Heart right ventricle (tissue), 16 donors: ENCODE results near the gene SLC18A2. TPM values are rescaled to one million over a fixed set of nuclear protein-coding genes. Genes with fewer than 3 reads are reported as not detected.

ENCODE experiments used
- ATAC-seq, 8 donors: fragments of 200-7000 bp; cut with Tn5 transposase; one replicate each; pipeline ENCODE4 v1.9.1; 2020; ENCODE audit warnings: mild to moderate bottlenecking in 8 of 8, moderate library complexity in 8 of 8, moderate number of reproducible peaks in 1 of 8
- DNase-seq, 2 donors: peaks; one replicate each; pipeline ENCODE4 v3.0.0-alpha.2; 2020
- H3K27ac ChIP-seq, 10 donors: fragments of 200-600 bp; sonication (generic) in 2 of 10; one replicate each; pipeline versions ENCODE4 v1.5.0 to v1.8.0; 2020 to 2022; ENCODE audit warnings: mild to moderate bottlenecking in 3 of 10
- H3K27me3 ChIP-seq, 7 donors: fragments of 200-600 bp; one replicate each; pipeline ENCODE4 v1.8.0; 2021 to 2022; ENCODE audit warnings: mild to moderate bottlenecking in 2 of 7
- H3K36me3 ChIP-seq, 9 donors: fragments of 200-600 bp; sonication (generic) in 1 of 9; one replicate each; pipeline versions ENCODE4 v1.5.0 to v1.8.0; 2020 to 2022; ENCODE audit warnings: mild to moderate bottlenecking in 2 of 9
- H3K4me1 ChIP-seq, 9 donors: fragments of 200-600 bp; sonication (generic) in 1 of 9; one replicate each; pipeline versions ENCODE4 v1.5.0 to v1.8.0; 2020 to 2022; ENCODE audit warnings: mild to moderate bottlenecking in 4 of 9
- H3K4me3 ChIP-seq, 10 donors: fragments of 200-600 bp; sonication (generic) in 2 of 10; one replicate each; pipeline versions ENCODE4 v1.5.0 to v1.8.0; 2020 to 2022; ENCODE audit warnings: mild to moderate bottlenecking in 7 of 10, moderate library complexity in 2 of 10
- H3K9me3 ChIP-seq, 11 donors: fragments of 200-600 bp in 10 of 11; sonication (generic) in 2 of 11; one replicate each; pipeline versions ENCODE4 v1.5.0 to v1.8.0; 2013 to 2022; ENCODE audit warnings: mild to moderate bottlenecking in 2 of 11, control low read depth in 1 of 11, moderate library complexity in 1 of 11
- WGBS, 2 donors: extraction: QIAGEN DNeasy Blood & Tissue Kit; methylation state at CpG; one replicate each; pipeline ENCODE4 v1.1.7; 2013; ENCODE audit warnings: inconsistent platforms in 1 of 2; 5-methylcytosine and 5-hydroxymethylcytosine counted together
- intact Hi-C, 10 donors: fragments of 100-400 bp; cut with DNase I; formaldehyde crosslinking; loops; one replicate each; pipeline versions ENCODE4 v1.11.1 to v1.14.2; 2022
- polyA plus RNA-seq, 2 donors: library from polyadenylated mRNA; stranded (reverse); fragments of 200-250 nt; gene quantifications; one replicate each; pipeline ENCODE4 v1.2.3, GENCODE V29; 2013
- total RNA-seq, 10 donors: library from RNA; stranded (reverse); fragmentation: NEBNext Ultra II Directional in 3 of 10; extraction: Animal tissue kit (Norgen Biotek cat#: 25700) in 3 of 10; gene quantifications; one replicate each; pipeline versions ENCODE4 v1.2.1 to v1.2.4, GENCODE V29; 2021 to 2023
- TF ChIP-seq, protein P1 (sequence below), 9 donors: fragments of 200-600 bp; sonication (generic) in 2 of 9; IDR thresholded peaks; one replicate each; pipeline versions ENCODE4 v1.5.0 to v1.8.0; 2021 to 2022; ENCODE audit warnings: antibody characterized with exemption in 9 of 9, mild to moderate bottlenecking in 5 of 9, moderate library complexity in 1 of 9
- donor health status: Arrhythmogenic right ventricular cardiomyopathy.
- donor health status: ischemic (EF 13 %, LVEDD 7.1; RV severe dilation, severe dysfunction).
- donor health status: healthy with polysubstance abuse.
- donor health status: DM: no; HTN: yes; CAD: no.
- donor health status: DM: no; HTN: no; CAD: no.
- donor health status: ischemic (EF 25% LVEDD 6.9; RV normal size, moderate dysfunction).
- donor health status: ischemic (EF 25% LVEDD 5.7; RV mildly dilated, moderate dysfunction).
- donor health status: healthy.
- donor health status: DM: yes; HTN: yes; CAD: no.
- donor health status: Ischemic cardiomyopathy.
- donor health status: ischemic (EF 35%, LVEDD 5.7; RV mildly dilated, moderate dysfunction).
- donor health status: nonischemic (EF 11% LVEDD 7.7; RV severe dilation, severe dysfunction).
- donor health status: DM: yes; HTN: yes; CAD: no.
- donor health status: PGD.
- donor health status: ischemic (EF 29% LVEDD 5.4; RV normal size, mild dysfunction).
- donor health status: nonischemic (EF 23%, LVEDD 6.1; RV moderate dilation, normal function).

Gene SLC18A2
- total and polyA plus RNA-seq, 12 donors, result 0.07 to 0.47 (median 0.18) TPM; not detected in 1

- H3K4me1 ChIP-seq, result peaks cover 0 to 10% (median 3%) of the 10 kb centered on the region in 9 donors
- WGBS, 2 donors, result 74 to 86% methylated on average over 8 of the region's 8 CpGs
- no peak overlapping the region for H3K4me3 ChIP-seq
- no peak for DNase-seq
- H3K27me3 ChIP-seq, result peaks cover 9 to 91% (median 72%) of the 10 kb centered on the region in 7 donors
- ATAC-seq, result no peak
- no peak overlapping the region for H3K27ac ChIP-seq
- no peaks in the 10 kb centered on the region for H3K36me3 ChIP-seq
- intact Hi-C loops, result no loop called here
- H3K9me3 ChIP-seq, result peaks cover 0 to 4% (median 0%) of the 10 kb centered on the region in 11 donors
- TF ChIP-seq, protein P1, sequence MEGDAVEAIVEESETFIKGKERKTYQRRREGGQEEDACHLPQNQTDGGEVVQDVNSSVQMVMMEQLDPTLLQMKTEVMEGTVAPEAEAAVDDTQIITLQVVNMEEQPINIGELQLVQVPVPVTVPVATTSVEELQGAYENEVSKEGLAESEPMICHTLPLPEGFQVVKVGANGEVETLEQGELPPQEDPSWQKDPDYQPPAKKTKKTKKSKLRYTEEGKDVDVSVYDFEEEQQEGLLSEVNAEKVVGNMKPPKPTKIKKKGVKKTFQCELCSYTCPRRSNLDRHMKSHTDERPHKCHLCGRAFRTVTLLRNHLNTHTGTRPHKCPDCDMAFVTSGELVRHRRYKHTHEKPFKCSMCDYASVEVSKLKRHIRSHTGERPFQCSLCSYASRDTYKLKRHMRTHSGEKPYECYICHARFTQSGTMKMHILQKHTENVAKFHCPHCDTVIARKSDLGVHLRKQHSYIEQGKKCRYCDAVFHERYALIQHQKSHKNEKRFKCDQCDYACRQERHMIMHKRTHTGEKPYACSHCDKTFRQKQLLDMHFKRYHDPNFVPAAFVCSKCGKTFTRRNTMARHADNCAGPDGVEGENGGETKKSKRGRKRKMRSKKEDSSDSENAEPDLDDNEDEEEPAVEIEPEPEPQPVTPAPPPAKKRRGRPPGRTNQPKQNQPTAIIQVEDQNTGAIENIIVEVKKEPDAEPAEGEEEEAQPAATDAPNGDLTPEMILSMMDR (IDR thresholded peaks at IDR 0.05), result no peak
Observed at GRCh38 chr10:117239051-117239450, 1.9 kb upstream of the SLC18A2 start.

DNA sequence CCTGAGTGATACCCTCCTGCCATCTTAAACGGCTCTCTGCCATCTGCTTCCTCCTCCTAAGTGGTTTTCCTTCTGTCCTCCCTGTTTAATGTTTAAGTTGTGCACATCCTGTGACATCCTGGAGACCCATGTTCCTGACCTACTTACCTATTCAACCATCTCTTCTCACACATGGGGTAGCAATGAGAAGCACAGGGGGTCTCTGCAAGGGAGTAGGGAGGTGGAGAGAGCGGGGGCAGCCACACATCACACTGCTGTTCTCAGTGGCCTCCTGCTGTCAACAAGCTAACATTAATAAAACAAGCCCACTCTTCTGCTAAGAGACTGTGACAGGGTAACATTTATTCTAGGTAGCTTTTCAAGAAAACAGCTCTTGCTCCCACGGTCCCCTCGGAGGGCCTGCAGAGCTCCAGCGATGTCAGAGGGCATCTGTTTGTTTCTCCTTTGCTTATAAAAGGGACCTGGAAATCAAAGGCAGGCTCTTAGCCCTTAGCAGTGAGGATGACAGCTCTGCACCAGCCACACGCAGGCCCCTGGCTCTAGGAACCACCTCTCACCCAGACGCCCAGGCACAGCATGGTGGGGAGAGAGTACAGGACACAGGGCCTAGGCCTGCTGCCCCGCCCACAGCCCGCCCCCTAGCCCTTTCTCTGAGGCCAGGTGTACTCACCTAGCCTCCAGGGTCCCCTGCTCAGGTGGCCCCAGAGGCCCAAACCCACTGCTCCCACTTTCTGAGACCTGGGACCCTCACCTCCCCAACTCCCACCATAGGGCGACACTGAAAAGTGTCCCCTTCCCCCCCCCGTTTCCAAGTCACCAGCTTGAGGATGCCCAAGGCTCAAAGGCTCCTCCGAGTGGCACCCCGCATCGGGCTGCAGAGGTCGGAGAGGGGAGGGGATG, 943 bp upstream of the SLC18A2 start:
- WGBS, 2 donors, result 28 to 31% methylated on average over 15 of the region's 15 CpGs
- H3K4me1 ChIP-seq, result peaks cover 0 to 10% (median 3%) of the 10 kb centered on the region in 9 donors
- peaks cover 9 to 96% (median 73%) of the 10 kb centered on the region in 7 donors for H3K27me3 ChIP-seq
- no peak overlapping the region for H3K27ac ChIP-seq
- intact Hi-C loops, result no loop called here
- TF ChIP-seq, protein P1 (IDR thresholded peaks at IDR 0.05), result no peak
- no peak overlapping the region for H3K4me3 ChIP-seq
- peaks cover 0 to 4% (median 0%) of the 10 kb centered on the region in 11 donors for H3K9me3 ChIP-seq
- DNase-seq (no peak), ATAC-seq (no peak)
- H3K36me3 ChIP-seq, result no peaks in the 10 kb centered on the region

- Histone ChIP-seq H3K36me3 (no peaks in the 10 kb centered on the region), H3K27ac (no peak overlapping the region), H3K4me3 (peak overlapping the region in 4 of 10 donors; percentile 14 to 37 (median 22)), H3K9me3 (peaks cover 0 to 4% (median 0%) of the 10 kb centered on the region in 11 donors), H3K4me1 (peaks cover 0 to 10% (median 3%) of the 10 kb centered on the region in 9 donors), H3K27me3 (peaks cover 9 to 90% (median 79%) of the 10 kb centered on the region in 7 donors)
- intact Hi-C loops, result no loop called here
- WGBS, 2 donors, result 5 to 6% methylated on average over 49 to 56 of the region's 56 CpGs
- DNase-seq, result no peak
- TF ChIP-seq, protein P1 (IDR thresholded peaks at IDR 0.05), result no peak
- no peak for ATAC-seq
Observed at GRCh38 chr10:117241541-117242462, 888 bp downstream of the SLC18A2 start.

DNA sequence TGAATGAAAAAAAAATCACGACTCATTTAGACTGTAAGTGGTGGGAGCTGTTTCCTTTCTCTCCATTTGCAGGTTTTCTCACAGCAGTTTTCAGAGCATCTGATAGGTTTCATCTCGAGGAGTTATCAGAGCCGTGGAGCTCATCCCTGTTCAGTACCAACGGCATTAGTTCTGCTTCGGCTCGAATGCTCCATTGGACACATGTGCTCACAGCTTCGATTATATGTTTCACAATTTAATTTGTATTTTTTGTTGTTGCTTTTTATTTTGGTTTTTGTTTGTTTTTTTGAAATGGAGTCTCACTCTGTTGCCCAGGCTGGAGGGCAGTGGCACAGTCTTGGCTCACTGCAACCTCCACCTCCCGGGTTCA, 1.5 kb downstream of the SLC18A2 start:
- Histone ChIP-seq H3K27ac (no peak overlapping the region), H3K9me3 (peaks cover 0 to 3% (median 0%) of the 10 kb centered on the region in 11 donors), H3K36me3 (no peaks in the 10 kb centered on the region), H3K27me3 (peaks cover 9 to 85% (median 79%) of the 10 kb centered on the region in 7 donors), H3K4me3 (no peak overlapping the region), H3K4me1 (peaks cover 0 to 10% (median 3%) of the 10 kb centered on the region in 9 donors)
- 74% methylated on average over 8 of the region's 8 CpGs for WGBS, 2 donors
- ATAC-seq (no peak), DNase-seq (no peak)
- intact Hi-C loops, result no loop called here
- TF ChIP-seq, protein P1 (IDR thresholded peaks at IDR 0.05), result no peak
